Naive thymus-derived CD4-positive, alpha-beta T cell (primary cell): ENCODE measurements around the gene HABP4. TPM values are rescaled to one million over a fixed set of nuclear protein-coding genes. Genes with fewer than 3 reads are reported as not detected.

Experiments used
- ATAC-seq: fragments of 150-1000 bp; cut with Tn5 transposase; 2 replicates; pipeline ENCODE4 v1.10.0; 2021; ENCODE audit warnings: mild to moderate bottlenecking, moderate library complexity
- CTCF ChIA-PET: fragments of 350-600 bp; sonication (Branson Sonifier 250); formaldehyde crosslinking; loops from one replicate; lab custom pipeline; 2021; ENCODE audit warnings: antibody characterized with exemption; lab: Charles Lee
- POLR2A ChIA-PET: fragments of 350-600 bp; sonication (Branson Sonifier 250); formaldehyde crosslinking; loops from one replicate; lab custom pipeline; 2021; ENCODE audit warnings: antibody characterized with exemption, inconsistent platforms; lab: Charles Lee
- DNase-seq, 9 donors: peaks; one replicate each; pipeline versions ENCODE4 v3.0.0 to v3.0.0-alpha.2; 2020 to 2022; ENCODE audit warnings: mixed read lengths in 1 of 9
- H3K27ac ChIP-seq: one replicate; pipeline ENCODE4 v1.7.0; 2013; ENCODE audit warnings: mild to moderate bottlenecking, low read depth, low read length, moderate library complexity
- H3K27me3 ChIP-seq, 2 donors: one replicate each; pipeline ENCODE4 v1.7.0; 2013; ENCODE audit warnings: low read length in 2 of 2, mild to moderate bottlenecking in 2 of 2, moderate library complexity in 2 of 2; ENCODE audit not compliant: control insufficient read depth in 2 of 2, insufficient read depth in 2 of 2
- H3K36me3 ChIP-seq, 3 experiments: 1 replicate in 2 of 3; 2 replicates in 1 of 3; pipeline ENCODE4 v1.7.0; 2013; ENCODE audit warnings: low read length in 3 of 3, mild to moderate bottlenecking in 3 of 3, moderate library complexity in 1 of 3; ENCODE audit not compliant: insufficient read depth in 3 of 3, control insufficient read depth in 2 of 3
- H3K4me1 ChIP-seq, 2 donors: one replicate each; pipeline ENCODE4 v1.7.0; 2013; ENCODE audit warnings: low read length in 2 of 2, mild to moderate bottlenecking in 2 of 2, moderate library complexity in 1 of 2; ENCODE audit not compliant: control insufficient read depth in 2 of 2, insufficient read depth in 2 of 2
- H3K4me3 ChIP-seq: 2 replicates; pipeline ENCODE4 v1.7.0; 2013; ENCODE audit warnings: mild to moderate bottlenecking, low read length
- H3K9me3 ChIP-seq, 3 experiments: 1 replicate in 2 of 3; 2 replicates in 1 of 3; pipeline ENCODE4 v1.7.0; 2013; ENCODE audit warnings: low read length in 3 of 3; ENCODE audit not compliant: control insufficient read depth in 2 of 3
- H3K27ac Mint-ChIP-seq, 9 donors: one replicate each; pipeline ENCODE4 v1.8.0; 2020 to 2022; ENCODE audit warnings: mixed read lengths in 9 of 9, mild to moderate bottlenecking in 8 of 9, moderate library complexity in 5 of 9, inconsistent platforms in 2 of 9
- H3K27me3 Mint-ChIP-seq, 5 donors: one replicate each; pipeline ENCODE4 v1.8.0; 2021 to 2022; ENCODE audit warnings: mixed read lengths in 5 of 5, mild to moderate bottlenecking in 1 of 5
- H3K36me3 Mint-ChIP-seq, 5 donors: one replicate each; pipeline ENCODE4 v1.8.0; 2020 to 2022; ENCODE audit warnings: mixed read lengths in 5 of 5, mild to moderate bottlenecking in 3 of 5, inconsistent platforms in 1 of 5
- H3K4me1 Mint-ChIP-seq, 7 donors: one replicate each; pipeline ENCODE4 v1.8.0; 2020 to 2022; ENCODE audit warnings: mixed read lengths in 7 of 7, mild to moderate bottlenecking in 3 of 7, inconsistent platforms in 1 of 7
- H3K4me3 Mint-ChIP-seq, 10 donors: one replicate each; pipeline ENCODE4 v1.8.0; 2020 to 2022; ENCODE audit warnings: mild to moderate bottlenecking in 10 of 10, mixed read lengths in 10 of 10, moderate library complexity in 6 of 10, inconsistent platforms in 2 of 10
- H3K9me3 Mint-ChIP-seq, 11 donors: one replicate each; pipeline ENCODE4 v1.8.0; 2020 to 2022; ENCODE audit warnings: mixed read lengths in 11 of 11, mild to moderate bottlenecking in 4 of 11, inconsistent platforms in 1 of 11, moderate library complexity in 1 of 11
- intact Hi-C, 2 donors: fragments of 100-400 bp; cut with micrococcal nuclease; formaldehyde crosslinking; loops; one replicate each; pipeline ENCODE4 v1.15.1; 2023
- polyA plus RNA-seq, 2 donors: library from polyadenylated mRNA; unstranded; fragments of 300-500 nt; fragmentation: Illumina TruSeq; gene quantifications; one replicate each; pipeline ENCODE4 v1.2.3, GENCODE V29; 2021
- total RNA-seq, 6 experiments: library from RNA in 5 of 6; stranded (reverse) in 5 of 6; gene quantifications; 1 replicate in 5 of 6; 2 replicates in 1 of 6; pipeline ENCODE4 v1.2.3 and lab custom pipeline; 2021 to 2026

HABP4 gene, protein sequence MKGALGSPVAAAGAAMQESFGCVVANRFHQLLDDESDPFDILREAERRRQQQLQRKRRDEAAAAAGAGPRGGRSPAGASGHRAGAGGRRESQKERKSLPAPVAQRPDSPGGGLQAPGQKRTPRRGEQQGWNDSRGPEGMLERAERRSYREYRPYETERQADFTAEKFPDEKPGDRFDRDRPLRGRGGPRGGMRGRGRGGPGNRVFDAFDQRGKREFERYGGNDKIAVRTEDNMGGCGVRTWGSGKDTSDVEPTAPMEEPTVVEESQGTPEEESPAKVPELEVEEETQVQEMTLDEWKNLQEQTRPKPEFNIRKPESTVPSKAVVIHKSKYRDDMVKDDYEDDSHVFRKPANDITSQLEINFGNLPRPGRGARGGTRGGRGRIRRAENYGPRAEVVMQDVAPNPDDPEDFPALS
- total RNA-seq, result 10 to 100 TPM in 4 of 5 experiments, 1 to 10 TPM in 1; 6.6 to 40.3 (median 23.9) TPM
- polyA plus RNA-seq, result 10 to 100 TPM; 15.9 to 36.6 TPM
- 53.4 reads per million, percentile 73 among the genes with 10 or more reads in this experiment for total RNA-seq (lab: John Stamatoyannopoulos, UW)

GRCh38 chr9:96449845-96450612 lies at the start of gene HABP4:
Gene HABP4, plus strand, starts transcription at chr9:96450169. Its CDS starts 111 bp downstream, at chr9:96450280.
- peak within 1 kb of the TSS; percentile 74 to 98 (median 94) for H3K27ac Mint-ChIP-seq
- Histone ChIP-seq H3K9me3 (no peaks in the 10 kb centered on the region), H3K4me1 (peaks cover 5 to 14% of the 10 kb centered on the region in 2 donors), H3K27ac (peak within 1 kb of the TSS; percentile 74), H3K4me3 (peak within 1 kb of the TSS; percentile 77), H3K27me3 (no peaks in the 10 kb centered on the region), H3K36me3 (peaks cover 0 to 4% (median 0%) of the 10 kb centered on the region in 3 experiments)
- no peaks in the 10 kb centered on the region for H3K9me3 Mint-ChIP-seq
- H3K36me3 Mint-ChIP-seq, result peaks cover 0 to 4% (median 0%) of the 10 kb centered on the region in 5 donors
- CTCF ChIA-PET, result interaction anchor here (0.6 to 1.3 kb wide), 5 partner anchors 31 to 1809 kb away, joined by 3 to 5 read pairs (median 4); no protein-coding TSS in a partner anchor
- POLR2A ChIA-PET, result interaction anchor here (0.8 to 4.8 kb wide), 19 partner anchors 11 to 206 kb away, joined by 3 to 42 read pairs (median 4); partner anchors contain the start of genes SLC35D2 and ZNF367
- intact Hi-C loops, result loop anchor here (1.0 to 10.0 kb wide), 9 partner anchors 32 to 1725 kb away; partner anchors contain the start of genes SLC35D2 (in 2 of the 2), ZNF367 (in 2 of the 2), AOPEP (in 1 of the 2) and NCBP1 (in 1 of the 2)
- H3K4me1 Mint-ChIP-seq, result peaks cover 19 to 33% (median 26%) of the 10 kb centered on the region in 7 donors
- H3K4me3 Mint-ChIP-seq, result peak within 1 kb of the TSS; percentile 88 to 99 (median 93)
- H3K27me3 Mint-ChIP-seq, result peaks cover 0 to 41% (median 6%) of the 10 kb centered on the region in 5 donors
- DNase-seq (peak; percentile 90 to 97 (median 95)), ATAC-seq (peak; percentile 98)

GRCh38 chr9:96408409-96409280 lies 41.3 kb upstream of the HABP4 start:
- H3K27ac ChIP-seq, result no peak overlapping the region
- POLR2A ChIA-PET, result interaction anchor here (1.1 to 1.8 kb wide), 3 partner anchors 7 to 43 kb away, joined by 4 to 6 read pairs (median 6); no protein-coding TSS in a partner anchor
- intact Hi-C loops, result no loop called here
- peaks cover 3 to 9% of the 10 kb centered on the region in 2 donors for H3K4me1 ChIP-seq
- H3K27me3 Mint-ChIP-seq, result no peaks in the 10 kb centered on the region
- H3K4me1 Mint-ChIP-seq, result peaks cover 10 to 45% (median 21%) of the 10 kb centered on the region in 7 donors
- H3K27me3 ChIP-seq, result no peaks in the 10 kb centered on the region
- CTCF ChIA-PET, result no interaction called here
- H3K4me3 ChIP-seq, result no peak overlapping the region
- peak overlapping the region in 1 of 10 donors; percentile 1 for H3K4me3 Mint-ChIP-seq
- no peaks in the 10 kb centered on the region for H3K9me3 Mint-ChIP-seq
- no peak for ATAC-seq
- peak overlapping the region in 4 of 9 donors; percentile 51 to 83 (median 54) for H3K27ac Mint-ChIP-seq
- DNase-seq, result no peak
- H3K36me3 Mint-ChIP-seq, result peaks cover 0 to 14% (median 0%) of the 10 kb centered on the region in 5 donors
- H3K9me3 ChIP-seq, result no peaks in the 10 kb centered on the region
- H3K36me3 ChIP-seq, result no peaks in the 10 kb centered on the region

- H3K4me1 Mint-ChIP-seq, result peaks cover 16 to 49% (median 29%) of the 10 kb centered on the region in 7 donors
- POLR2A ChIA-PET, result interaction anchor here (1.1 kb wide), 2 partner anchors 12 to 24 kb away, joined by 3 read pairs; no protein-coding TSS in a partner anchor
- no peak overlapping the region for H3K27ac ChIP-seq
Measured at GRCh38 chr9:96411129-96411838, 38.7 kb upstream of the HABP4 start.

GRCh38 chr9:96412174-96412913 lies 37.6 kb upstream of the HABP4 start:
- intact Hi-C loops, result loop anchor here in 1 of 2 donors (10.0 kb wide), 4 partner anchors 362 to 1572 kb away; partner anchors contain the start of genes ANP32B and ZNF510

More at GRCh38 chr9:96411129-96411838, 38.7 kb upstream of the HABP4 start:
- Mint-ChIP-seq H3K27me3 (no peaks in the 10 kb centered on the region), H3K4me3 (no peak overlapping the region), H3K36me3 (peaks cover 0 to 14% (median 0%) of the 10 kb centered on the region in 5 donors), H3K27ac (peak overlapping the region in 2 of 9 donors; percentile 47 to 49), H3K9me3 (no peaks in the 10 kb centered on the region)
- ATAC-seq (no peak), DNase-seq (no peak)
- no peaks in the 10 kb centered on the region for H3K9me3 ChIP-seq
- CTCF ChIA-PET, result no interaction called here
- intact Hi-C loops, result loop anchor here in 1 of 2 donors (10.0 kb wide), 4 partner anchors 364 to 1574 kb away; partner anchors contain the start of genes ANP32B and ZNF510
- no peaks in the 10 kb centered on the region for H3K27me3 ChIP-seq
- no peaks in the 10 kb centered on the region for H3K36me3 ChIP-seq
- peaks cover 13 to 18% of the 10 kb centered on the region in 2 donors for H3K4me1 ChIP-seq
- H3K4me3 ChIP-seq, result no peak overlapping the region

More at GRCh38 chr9:96412174-96412913, 37.6 kb upstream of the HABP4 start:
- DNase-seq (no peak), ATAC-seq (no peak)
- H3K4me3 Mint-ChIP-seq, result no peak overlapping the region
- H3K27ac Mint-ChIP-seq, result peak overlapping the region in 4 of 9 donors; percentile 54 to 92 (median 72)
- ChIA-PET POLR2A (interaction anchor here (1.1 to 2.6 kb wide), 3 partner anchors 13 to 40 kb away, joined by 3 to 12 read pairs (median 9); no protein-coding TSS in a partner anchor), CTCF (interaction anchor here (0.6 to 0.9 kb wide), 3 partner anchors 30 to 1096 kb away, joined by 3 read pairs; no protein-coding TSS in a partner anchor)
- H3K27me3 Mint-ChIP-seq, result no peaks in the 10 kb centered on the region
- Histone ChIP-seq H3K9me3 (no peaks in the 10 kb centered on the region), H3K36me3 (peaks cover 0 to 4% (median 0%) of the 10 kb centered on the region in 3 experiments), H3K27me3 (no peaks in the 10 kb centered on the region), H3K27ac (no peak overlapping the region), H3K4me1 (peaks cover 19 to 25% of the 10 kb centered on the region in 2 donors), H3K4me3 (no peak overlapping the region)
- H3K9me3 Mint-ChIP-seq, result no peaks in the 10 kb centered on the region
- peaks cover 24 to 51% (median 35%) of the 10 kb centered on the region in 7 donors for H3K4me1 Mint-ChIP-seq
- H3K36me3 Mint-ChIP-seq, result peaks cover 0 to 12% (median 0%) of the 10 kb centered on the region in 5 donors
